Measurements from ENCODE around the gene GNLY.
"Not testable (repeated sequence)": the region's sequence is repeated elsewhere in the genome, so short reads cannot be mapped to it uniquely, and the experiment has no call there.

GNLY gene

GRCh38 chr2:85659324-85659981 lies 34.7 kb upstream of the GNLY start:
- no peak for DNase-seq (ENCODE audit: low spot score)
- Mint-ChIP-seq H3K4me3 (no peak overlapping the region), H3K4me1 (ENCODE audit: low read depth) (no peaks in the 10 kb centered on the region), H3K27ac (no peak overlapping the region), H3K9me3 (no peaks in the 10 kb centered on the region), H3K36me3 (ENCODE audit: low read depth) (peaks cover 3% of the 10 kb centered on the region), H3K27me3 (ENCODE audit: low read depth) (no peaks in the 10 kb centered on the region)

GRCh38 chr2:85660301-85660700 lies 33.9 kb upstream of the GNLY start:
- H3K4me3 Mint-ChIP-seq; H3K27ac Mint-ChIP-seq; H3K4me1 Mint-ChIP-seq (ENCODE audit: low read depth); H3K27me3 Mint-ChIP-seq (ENCODE audit: low read depth); DNase-seq (ENCODE audit: low spot score); H3K36me3 Mint-ChIP-seq (ENCODE audit: low read depth); H3K9me3 Mint-ChIP-seq: not testable (repeated sequence)

- peaks cover 3% of the 10 kb centered on the region for H3K36me3 Mint-ChIP-seq (ENCODE audit: low read depth)
- H3K4me3 Mint-ChIP-seq = no peak overlapping the region
- no peak for DNase-seq (ENCODE audit: low spot score)
These were observed 33.4 kb upstream of the GNLY start for GRCh38 chr2:85660725-85661124.

GRCh38 chr2:85661139-85661858 lies 32.9 kb upstream of the GNLY start:
- no peaks in the 10 kb centered on the region for H3K27me3 Mint-ChIP-seq (ENCODE audit: low read depth)
- H3K27ac Mint-ChIP-seq = no peak overlapping the region
- H3K9me3 Mint-ChIP-seq = no peaks in the 10 kb centered on the region
- no peaks in the 10 kb centered on the region for H3K36me3 Mint-ChIP-seq (ENCODE audit: low read depth)
- no peak overlapping the region for H3K4me3 Mint-ChIP-seq
- H3K4me1 Mint-ChIP-seq (ENCODE audit: low read depth) = no peaks in the 10 kb centered on the region
- no peak for DNase-seq (ENCODE audit: low spot score)

More at GRCh38 chr2:85660725-85661124, 33.4 kb upstream of the GNLY start:
- Mint-ChIP-seq H3K27me3 (ENCODE audit: low read depth) (no peaks in the 10 kb centered on the region), H3K4me1 (ENCODE audit: low read depth) (no peaks in the 10 kb centered on the region), H3K27ac (no peak overlapping the region), H3K9me3 (no peaks in the 10 kb centered on the region)

GRCh38 chr2:85662899-85663593 lies 31.1 kb upstream of the GNLY start:
- Mint-ChIP-seq H3K27ac (peak overlapping the region; percentile 41), H3K9me3 (no peaks in the 10 kb centered on the region), H3K36me3 (ENCODE audit: low read depth) (no peaks in the 10 kb centered on the region), H3K4me3 (no peak overlapping the region), H3K27me3 (ENCODE audit: low read depth) (no peaks in the 10 kb centered on the region), H3K4me1 (ENCODE audit: low read depth) (no peaks in the 10 kb centered on the region)
- no peak for DNase-seq (ENCODE audit: low spot score)

- no peak overlapping the region for H3K27ac Mint-ChIP-seq
These were observed 30.3 kb upstream of the GNLY start for GRCh38 chr2:85663594-85664565.

GRCh38 chr2:85665264-85665937 lies 28.8 kb upstream of the GNLY start:
- no peak overlapping the region for H3K27ac Mint-ChIP-seq
- H3K27me3 Mint-ChIP-seq (ENCODE audit: low read depth) = no peaks in the 10 kb centered on the region
- H3K9me3 Mint-ChIP-seq = no peaks in the 10 kb centered on the region
- no peak for DNase-seq (ENCODE audit: low spot score)
- no peaks in the 10 kb centered on the region for H3K36me3 Mint-ChIP-seq (ENCODE audit: low read depth)
- no peaks in the 10 kb centered on the region for H3K4me1 Mint-ChIP-seq (ENCODE audit: low read depth)
- no peak overlapping the region for H3K4me3 Mint-ChIP-seq

More at GRCh38 chr2:85663594-85664565, 30.3 kb upstream of the GNLY start:
- Mint-ChIP-seq H3K36me3 (ENCODE audit: low read depth) (no peaks in the 10 kb centered on the region), H3K4me3 (no peak overlapping the region), H3K4me1 (ENCODE audit: low read depth) (no peaks in the 10 kb centered on the region), H3K9me3 (no peaks in the 10 kb centered on the region), H3K27me3 (ENCODE audit: low read depth) (no peaks in the 10 kb centered on the region)
- DNase-seq (ENCODE audit: low spot score) = no peak

- peak overlapping the region; percentile 47 for H3K27ac Mint-ChIP-seq
- no peak for DNase-seq (ENCODE audit: low spot score)
- H3K27me3 Mint-ChIP-seq (ENCODE audit: low read depth) = no peaks in the 10 kb centered on the region
- H3K4me3 Mint-ChIP-seq = no peak overlapping the region
- H3K36me3 Mint-ChIP-seq (ENCODE audit: low read depth) = no peaks in the 10 kb centered on the region
- no peaks in the 10 kb centered on the region for H3K9me3 Mint-ChIP-seq
- H3K4me1 Mint-ChIP-seq (ENCODE audit: low read depth) = no peaks in the 10 kb centered on the region
These were observed 28.1 kb upstream of the GNLY start for GRCh38 chr2:85666016-85666415.

- no peaks in the 10 kb centered on the region for H3K9me3 Mint-ChIP-seq
- H3K27me3 Mint-ChIP-seq (ENCODE audit: low read depth) = no peaks in the 10 kb centered on the region
- no peaks in the 10 kb centered on the region for H3K4me1 Mint-ChIP-seq (ENCODE audit: low read depth)
- no peak for DNase-seq (ENCODE audit: low spot score)
- no peak overlapping the region for H3K4me3 Mint-ChIP-seq
- H3K36me3 Mint-ChIP-seq (ENCODE audit: low read depth) = no peaks in the 10 kb centered on the region
- no peak overlapping the region for H3K27ac Mint-ChIP-seq
These were observed 27.5 kb upstream of the GNLY start for GRCh38 chr2:85666435-85667316.

- H3K27ac Mint-ChIP-seq = no peak overlapping the region
- no peak for DNase-seq (ENCODE audit: low spot score)
- H3K27me3 Mint-ChIP-seq (ENCODE audit: low read depth) = no peaks in the 10 kb centered on the region
- H3K4me3 Mint-ChIP-seq = no peak overlapping the region
- no peaks in the 10 kb centered on the region for H3K9me3 Mint-ChIP-seq
- no peaks in the 10 kb centered on the region for H3K36me3 Mint-ChIP-seq (ENCODE audit: low read depth)
- H3K4me1 Mint-ChIP-seq (ENCODE audit: low read depth) = no peaks in the 10 kb centered on the region
These were observed 26.6 kb upstream of the GNLY start for GRCh38 chr2:85667561-85668008.

- Mint-ChIP-seq H3K27ac (no peak within 1 kb of the TSS), H3K9me3 (no peaks in the 10 kb centered on the region), H3K36me3 (ENCODE audit: low read depth) (no peaks in the 10 kb centered on the region), H3K4me3 (no peak within 1 kb of the TSS), H3K4me1 (ENCODE audit: low read depth) (no peaks in the 10 kb centered on the region), H3K27me3 (ENCODE audit: low read depth) (peaks cover 1% of the 10 kb centered on the region)
- no peak for DNase-seq (ENCODE audit: low spot score)
These were observed 25.9 kb upstream of the GNLY start, which contains the start of gene SFTPB for GRCh38 chr2:85668009-85668856. Gene SFTPB (minus strand): TSS chr2:85668199. CDS start chr2:85668183, 16 bp downstream.

- no peaks in the 10 kb centered on the region for H3K36me3 Mint-ChIP-seq (ENCODE audit: low read depth)
- no peaks in the 10 kb centered on the region for H3K9me3 Mint-ChIP-seq
- H3K27me3 Mint-ChIP-seq (ENCODE audit: low read depth) = peaks cover 3% of the 10 kb centered on the region
- H3K4me3 Mint-ChIP-seq = no peak overlapping the region
- DNase-seq (ENCODE audit: low spot score) = no peak
- no peak overlapping the region for H3K27ac Mint-ChIP-seq
- no peaks in the 10 kb centered on the region for H3K4me1 Mint-ChIP-seq (ENCODE audit: low read depth)
These were observed 25.4 kb upstream of the GNLY start for GRCh38 chr2:85668857-85669142.
